IMR-90 (cell line): ENCODE data around the gene CETP. TPM values are rescaled to one million over a fixed set of nuclear protein-coding genes. Genes with fewer than 3 reads are reported as not detected.

Source experiments
- ATAC-seq: fragments of 200-7000 bp; cut with Tn5 transposase; 2 replicates; pipeline ENCODE4 v1.9.1; 2020; ENCODE audit warnings: low read depth, mild to moderate bottlenecking, moderate library complexity
- BruUV-seq: library from RNA; stranded (reverse); fragments of 400-500 nt; replicated peaks from 2 replicates; lab custom pipeline; 2021; lab: Mats Ljungman, UMichigan
- CTCF ChIA-PET: fragments of 300-600 bp; formaldehyde crosslinking; extraction: SDS; loops from one replicate; lab custom pipeline; 2021; ENCODE audit warnings: antibody characterized with exemption; lab: Yijun Ruan, JAX
- POLR2A ChIA-PET: fragments of 300-600 bp; sonication (Branson Sonifier 250); formaldehyde crosslinking; loops from one replicate; lab custom pipeline; 2022; ENCODE audit warnings: antibody characterized with exemption; ENCODE audit not compliant: unreplicated experiment; lab: Charles Lee
- DNase-seq: peaks from one replicate; pipeline ENCODE4 v3.0.0; 2013
- H2AFZ ChIP-seq: replicated peaks from 2 replicates; pipeline ENCODE3; 2013; ENCODE audit warnings: low read length, mild to moderate bottlenecking; ENCODE audit not compliant: poor library complexity
- H2AK5ac ChIP-seq: 2 replicates; pipeline ENCODE4 v1.6.1; 2013; ENCODE audit warnings: low read depth, low read length, inconsistent platforms
- H2AK9ac ChIP-seq: replicated peaks from 2 replicates; pipeline ENCODE3; 2013; ENCODE audit warnings: mild to moderate bottlenecking, low read depth, low read length, moderate library complexity; ENCODE audit not compliant: poor library complexity
- H2BK120ac ChIP-seq: 2 replicates; pipeline ENCODE4 v1.6.1; 2013; ENCODE audit warnings: low read depth, low read length, inconsistent platforms
- H2BK15ac ChIP-seq: 3 replicates; pipeline ENCODE4 v1.6.1; 2013; ENCODE audit warnings: low read depth, low read length, inconsistent platforms
- H2BK20ac ChIP-seq: 2 replicates; pipeline ENCODE4 v1.6.1; 2013; ENCODE audit warnings: low read depth, mild to moderate bottlenecking, inconsistent platforms, low read length, moderate library complexity
- H2BK5ac ChIP-seq: 2 replicates; pipeline ENCODE4 v1.6.1; 2013; ENCODE audit warnings: mild to moderate bottlenecking, low read depth, low read length, inconsistent platforms; ENCODE audit not compliant: poor library complexity, severe bottlenecking
- H3K14ac ChIP-seq: replicated peaks from 2 replicates; pipeline ENCODE4 v1.6.1; 2013; ENCODE audit warnings: low read depth, low read length, inconsistent platforms
- H3K18ac ChIP-seq: 2 replicates; pipeline ENCODE4 v1.6.1; 2013; ENCODE audit warnings: low read depth, low read length, control low read depth
- H3K23ac ChIP-seq: 2 replicates; pipeline ENCODE4 v1.6.1; 2013; ENCODE audit warnings: low read depth, low read length, inconsistent platforms
- H3K27ac ChIP-seq: 2 replicates; pipeline ENCODE4 v1.5.1; 2013; ENCODE audit warnings: mild to moderate bottlenecking, control low read depth, low read length; ENCODE audit not compliant: insufficient read depth
- H3K27me3 ChIP-seq: 2 replicates; pipeline ENCODE4 v1.6.1; 2013; ENCODE audit warnings: low read length; ENCODE audit not compliant: control insufficient read depth, insufficient read depth
- H3K36me3 ChIP-seq: 2 replicates; pipeline ENCODE4 v1.6.1; 2013; ENCODE audit warnings: low read length, mixed read lengths; ENCODE audit not compliant: control insufficient read depth, insufficient read depth
- H3K4ac ChIP-seq: 2 replicates; pipeline ENCODE4 v1.6.1; 2013; ENCODE audit warnings: low read depth, low read length, inconsistent platforms
- H3K4me1 ChIP-seq: 2 replicates; pipeline ENCODE4 v1.6.1; 2013; ENCODE audit warnings: low read length, mixed read lengths; ENCODE audit not compliant: control insufficient read depth, insufficient read depth
- H3K4me2 ChIP-seq: 2 replicates; pipeline ENCODE4 v1.6.1; 2013; ENCODE audit warnings: low read depth, mild to moderate bottlenecking, control low read depth, low read length, moderate library complexity
- H3K4me3 ChIP-seq: 2 replicates; pipeline ENCODE4 v1.5.1; 2013; ENCODE audit warnings: low read depth, mild to moderate bottlenecking, control low read depth, low read length, moderate library complexity; ENCODE audit not compliant: insufficient read depth
- H3K56ac ChIP-seq: 2 replicates; pipeline ENCODE4 v1.6.1; 2013; ENCODE audit warnings: low read length, inconsistent platforms; ENCODE audit not compliant: insufficient read depth; ENCODE audit errors: extremely low read depth
- H3K79me1 ChIP-seq, 2 experiments: 2 replicates each; pipeline ENCODE4 v1.6.1; 2013; ENCODE audit warnings: low read length in 2 of 2, inconsistent platforms in 1 of 2, low read depth in 1 of 2
- H3K9ac ChIP-seq: 2 replicates; pipeline ENCODE4 v1.6.1; 2013; ENCODE audit warnings: low read depth, low read length, control low read depth
- H3K9me1 ChIP-seq: 2 replicates; pipeline ENCODE4 v1.6.1; 2013; ENCODE audit warnings: low read length, inconsistent platforms; ENCODE audit not compliant: insufficient read depth
- H3K9me3 ChIP-seq: 2 replicates; pipeline ENCODE4 v1.6.1; 2013; ENCODE audit warnings: low read length; ENCODE audit not compliant: control insufficient read depth, insufficient read depth
- H4K20me1 ChIP-seq: 2 replicates; pipeline ENCODE4 v1.6.1; 2013; ENCODE audit warnings: low read length, inconsistent platforms; ENCODE audit not compliant: insufficient read depth
- H4K5ac ChIP-seq: 2 replicates; pipeline ENCODE4 v1.6.1; 2013; ENCODE audit warnings: mild to moderate bottlenecking, low read depth, low read length, control low read depth
- H4K8ac ChIP-seq, 2 experiments: 2 replicates each; pipeline ENCODE4 v1.6.1; 2013; ENCODE audit warnings: low read depth in 2 of 2, low read length in 2 of 2, control low read depth in 1 of 2, inconsistent platforms in 1 of 2
- H4K91ac ChIP-seq: 2 replicates; pipeline ENCODE4 v1.6.1; 2013; ENCODE audit warnings: low read depth, low read length, inconsistent platforms; ENCODE audit not compliant: insufficient read depth
- BHLHE40 ChIP-seq: fragments of 150-350 bp; IDR thresholded peaks from 2 replicates; pipeline ENCODE4 v1.6.1; 2016; ENCODE audit warnings: mild to moderate bottlenecking, low read depth, low read length
- CHD1 ChIP-seq: IDR thresholded peaks from 2 replicates; pipeline ENCODE4 v1.6.1; 2012; ENCODE audit warnings: low read depth, low read length, improper control_type of control experiment
- ELK1 ChIP-seq: fragments of 150-350 bp; IDR thresholded peaks from 2 replicates; pipeline ENCODE4 v1.6.1; 2016; ENCODE audit warnings: low read depth, mild to moderate bottlenecking, low read length, moderate library complexity, borderline replicate concordance
- FOS ChIP-seq: fragments of 150-350 bp; IDR thresholded peaks from 2 replicates; pipeline ENCODE4 v1.6.1; 2016; ENCODE audit warnings: low read depth, low read length
- NFE2L2 ChIP-seq: fragments of 150-350 bp; IDR thresholded peaks from 2 replicates; pipeline ENCODE4 v1.6.1; 2016; ENCODE audit warnings: low read depth, mild to moderate bottlenecking, low read length
- RCOR1 ChIP-seq: IDR thresholded peaks from 2 replicates; pipeline ENCODE4 v1.6.1; 2012; ENCODE audit warnings: mild to moderate bottlenecking, low read length, improper control_type of control experiment; ENCODE audit not compliant: insufficient replicate concordance
- RFX5 ChIP-seq: IDR thresholded peaks from 2 replicates; pipeline ENCODE4 v1.8.0; 2012; ENCODE audit warnings: low read depth, mild to moderate bottlenecking, low read length, moderate library complexity
- WGBS, 2 experiments: methylation state at CpG; one replicate each; pipeline versions ENCODE4 v1.1.5 to v1.1.7; 2013; ENCODE audit warnings: missing lambda C conversion rate in 2 of 2; ENCODE audit not compliant: insufficient read length in 1 of 2; ENCODE audit errors: extremely low coverage in 2 of 2; 5-methylcytosine and 5-hydroxymethylcytosine counted together
- dilution Hi-C: fragments of 300-500 bp; cut with HindIII; formaldehyde crosslinking; loops from one replicate; pipeline ENCODE4 v1.14.3; 2018; ENCODE audit warnings: low sequenced_read_pairs; ENCODE audit not compliant: unreplicated experiment
- in situ Hi-C: fragments of 300-500 bp; cut with MboI; formaldehyde crosslinking; loops from 3 replicates; pipeline ENCODE4 v1.14.3; 2019; ENCODE audit warnings: low sequenced_read_pairs, inconsistent platforms, mixed read lengths
- intact Hi-C: fragments of 100-400 bp; cut with micrococcal nuclease; formaldehyde crosslinking; loops from 2 replicates; pipeline ENCODE4 v1.10.0; 2022
- polyA plus RNA-seq, 3 experiments: library from polyadenylated mRNA; depleted of rRNA; stranded (reverse); fragments of >200 nt; gene quantifications; 2 replicates each; pipeline ENCODE4 v1.2.3, GENCODE V29; 2012; ENCODE audit warnings: low replicate concordance in 1 of 3
- total RNA-seq: library from RNA; depleted of rRNA; stranded (reverse); fragments of >200 nt; gene quantifications from 2 replicates; pipeline ENCODE4 v1.2.3, GENCODE V29; 2012

Gene CETP
- total and polyA plus RNA-seq, 2 of the 4 experiments (the other 2 are of a cell fraction): not detected

GRCh38 chr16:57021757-57022156, 60.0 kb downstream of the CETP start:
- H2BK15ac ChIP-seq: no peak overlapping the region
- no peak overlapping the region for H3K9ac ChIP-seq
- ATAC-seq: no peak
- H2AK9ac ChIP-seq: no peak overlapping the region
- dilution Hi-C loops: no loop called here
- 100% methylated on average over 4 of the region's 6 CpGs; no CpG with 5 or more reads in 1 of the 2 experiments for WGBS, 2 experiments
- H2BK20ac ChIP-seq: no peak overlapping the region
- DNase-seq: no peak
- BruUV-seq: no TSS peak
- no peak overlapping the region for H2BK5ac ChIP-seq
- POLR2A ChIA-PET: no interaction called here
- H4K5ac ChIP-seq: no peak overlapping the region
- peaks cover 2% of the 10 kb centered on the region; the same call in 1 of the 2 replicates for H3K9me3 ChIP-seq
- in situ Hi-C loops: no loop called here
- no peak overlapping the region for H3K4me2 ChIP-seq
- no peak overlapping the region for H4K8ac ChIP-seq
- no peak overlapping the region for H3K23ac ChIP-seq
- H3K4me3 ChIP-seq: no peak overlapping the region
- H4K20me1 ChIP-seq: no peaks in the 10 kb centered on the region
- H3K56ac ChIP-seq: no peak overlapping the region
- H3K27me3 ChIP-seq: no peaks in the 10 kb centered on the region
- intact Hi-C loops: no loop called here
- H3K4me1 ChIP-seq: no peaks in the 10 kb centered on the region
- no peak overlapping the region for H3K4ac ChIP-seq
- no peak overlapping the region for H3K27ac ChIP-seq
- H2AK5ac ChIP-seq: no peak overlapping the region
- peaks cover 18% of the 10 kb centered on the region for H3K9me1 ChIP-seq
- no peak for TF ChIP-seq FOS
- no peak for TF ChIP-seq RCOR1
- TF ChIP-seq RFX5: no peak
- TF ChIP-seq BHLHE40: no peak
- TF ChIP-seq CHD1: no peak
- no peak for TF ChIP-seq ELK1
- TF ChIP-seq NFE2L2: no peak
- no peak overlapping the region for H3K18ac ChIP-seq
- CTCF ChIA-PET: no interaction called here
- no peak overlapping the region for H2BK120ac ChIP-seq
- H3K14ac ChIP-seq: no peak overlapping the region
- H3K36me3 ChIP-seq: peaks cover 42% of the 10 kb centered on the region
- no peak overlapping the region for H2AFZ ChIP-seq
- no peak overlapping the region for H4K91ac ChIP-seq
- peaks cover 4 to 20% of the 10 kb centered on the region in 2 experiments; a peak in 3 of 4 replicates for H3K79me1 ChIP-seq
